GM12891 (cell line): ENCODE measurements around the gene CRISP2.

Experiments used
- POLR2A ChIP-seq: IDR thresholded peaks from 2 replicates; pipeline ENCODE4 v1.6.1; 2011; ENCODE audit warnings: low read depth, low read length, control low read depth
- TAF1 ChIP-seq: IDR thresholded peaks from 2 replicates; pipeline ENCODE4 v1.6.1; 2011; ENCODE audit warnings: low read depth, low read length, control low read depth

DNA sequence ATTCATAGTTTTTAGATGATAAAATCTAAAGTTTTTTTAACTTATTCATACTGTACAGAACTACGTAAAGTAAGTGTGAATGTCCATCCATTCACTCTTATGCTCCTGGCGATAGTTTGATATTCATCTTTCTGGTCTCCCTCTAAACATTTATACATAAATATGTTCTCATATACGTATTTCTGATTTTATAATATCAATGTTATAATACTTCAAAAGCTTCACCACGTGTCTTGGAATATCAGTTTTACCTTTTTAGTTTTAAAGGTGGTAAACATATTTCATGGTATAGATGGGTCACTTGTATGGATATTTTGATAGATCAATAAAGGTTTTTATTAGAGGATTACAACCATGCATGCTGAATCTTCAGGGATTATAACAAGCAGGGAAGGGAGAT lies 66.4 kb downstream of the CRISP2 start:
- TF ChIP-seq TAF1 (no peak), POLR2A (no peak)
